ENCODE data around the gene PITPNB. TPM values are rescaled to one million over a fixed set of nuclear protein-coding genes. Genes with fewer than 3 reads are reported as not detected.

PITPNB gene
- total and polyA plus RNA-seq, 2 experiments from 2014 or later: 50.9 to 56.0 TPM

DNA sequence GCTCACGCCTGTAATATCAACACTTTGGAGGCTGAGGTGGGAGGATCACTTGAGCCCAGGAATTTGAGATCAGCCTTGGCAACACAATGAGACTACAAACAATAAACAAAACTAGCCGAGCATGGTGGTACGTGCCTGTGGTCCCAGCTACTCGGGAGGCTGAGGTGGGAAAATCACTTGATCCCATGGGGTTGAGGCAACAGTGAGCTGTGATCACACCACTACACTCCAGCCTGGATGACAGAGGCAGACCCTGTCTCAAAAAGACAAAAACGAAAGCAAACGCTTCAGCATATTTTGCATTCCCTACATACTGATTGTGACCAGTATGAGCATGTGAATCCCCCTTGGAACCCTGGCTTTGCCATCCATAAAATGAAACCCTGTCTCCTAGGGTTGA, 83.6 kb downstream of the PITPNB start:
- TF ChIP-seq, protein P1, sequence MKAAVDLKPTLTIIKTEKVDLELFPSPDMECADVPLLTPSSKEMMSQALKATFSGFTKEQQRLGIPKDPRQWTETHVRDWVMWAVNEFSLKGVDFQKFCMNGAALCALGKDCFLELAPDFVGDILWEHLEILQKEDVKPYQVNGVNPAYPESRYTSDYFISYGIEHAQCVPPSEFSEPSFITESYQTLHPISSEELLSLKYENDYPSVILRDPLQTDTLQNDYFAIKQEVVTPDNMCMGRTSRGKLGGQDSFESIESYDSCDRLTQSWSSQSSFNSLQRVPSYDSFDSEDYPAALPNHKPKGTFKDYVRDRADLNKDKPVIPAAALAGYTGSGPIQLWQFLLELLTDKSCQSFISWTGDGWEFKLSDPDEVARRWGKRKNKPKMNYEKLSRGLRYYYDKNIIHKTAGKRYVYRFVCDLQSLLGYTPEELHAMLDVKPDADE (IDR thresholded peaks at IDR 0.05): no peak
- H3K4me3 Mint-ChIP-seq: no peak overlapping the region
- peaks cover 8% of the 10 kb centered on the region; the same call in 1 of the 2 replicates for H3K4me1 ChIP-seq (ENCODE audit: insufficient read depth)
- H3K36me3 Mint-ChIP-seq (ENCODE audit: low read depth): peaks cover 13% of the 10 kb centered on the region
- H3K79me2 ChIP-seq (replicated peaks; ENCODE audit: insufficient read depth): no peaks in the 10 kb centered on the region
- no peaks in the 10 kb centered on the region for H4K20me1 ChIP-seq (replicated peaks; ENCODE audit: insufficient read depth)
- DNase-seq (ENCODE audit: low spot score) (no peak), ATAC-seq (no peak)
- no peak overlapping the region for H3K27ac Mint-ChIP-seq
- peaks cover 8% of the 10 kb centered on the region for H3K27me3 Mint-ChIP-seq (ENCODE audit: insufficient read depth, low read depth, poor library complexity)
- no peak overlapping the region for H3K4me2 ChIP-seq
- no peak overlapping the region for H2AFZ ChIP-seq
- H3K36me3 ChIP-seq (ENCODE audit: insufficient read depth): no peaks in the 10 kb centered on the region
- H3K27ac ChIP-seq (ENCODE audit: low read depth): no peak overlapping the region; the same call in 1 of the 2 replicates
- H3K4me1 Mint-ChIP-seq: peaks cover 24% of the 10 kb centered on the region
- no peaks in the 10 kb centered on the region for H3K27me3 ChIP-seq (ENCODE audit: insufficient read depth)
- no peak overlapping the region for H3K4me3 ChIP-seq
- no peaks in the 10 kb centered on the region for H3F3A ChIP-seq (replicated peaks; ENCODE audit: low read depth)
- H3K9me2 ChIP-seq (ENCODE audit: insufficient read depth): no peaks in the 10 kb centered on the region
- peaks cover 17% of the 10 kb centered on the region; the same call in 2 of the 3 replicates for H3K9me3 Mint-ChIP-seq

DNA sequence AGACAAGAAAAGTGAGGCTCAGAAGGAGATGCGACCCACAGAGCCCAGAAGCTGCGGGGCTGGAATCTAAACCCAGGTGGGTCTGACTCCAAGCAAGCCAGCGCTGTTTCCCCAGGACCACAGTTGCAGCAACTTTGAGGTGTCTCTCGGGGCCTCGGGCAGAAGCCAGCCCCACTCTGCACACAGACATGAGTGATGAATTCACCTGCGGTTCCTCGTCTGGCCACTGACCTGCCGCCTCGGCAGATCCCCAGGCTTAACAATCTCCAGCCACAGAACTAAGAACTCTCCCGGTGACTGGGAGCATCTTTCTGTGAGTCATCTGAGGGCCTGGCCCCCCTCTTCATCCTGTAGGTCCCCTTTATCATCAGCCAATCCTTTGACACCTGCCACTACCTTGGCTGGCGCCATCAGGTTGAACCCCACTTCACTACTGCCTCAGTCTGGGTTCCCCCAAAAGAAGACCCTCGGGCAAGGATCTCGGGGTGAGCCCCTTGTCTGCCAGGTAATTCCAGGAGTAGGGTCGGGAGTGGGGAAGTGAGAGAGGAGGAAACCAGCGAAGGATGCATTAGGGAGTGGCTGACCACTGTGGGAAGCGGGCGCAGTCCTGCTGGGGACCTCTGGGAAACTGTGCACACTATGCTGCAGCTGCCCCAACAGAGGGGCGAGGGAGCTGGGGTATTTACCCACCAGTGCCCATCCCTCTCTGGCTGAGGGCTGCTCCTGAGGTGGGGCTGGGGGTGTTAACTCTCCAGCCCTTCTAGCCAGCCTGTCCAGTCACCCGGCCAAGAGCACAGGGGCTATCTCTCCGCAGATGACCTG, 84.5 kb downstream of the PITPNB start:
- no peak overlapping the region for H3K4me3 Mint-ChIP-seq
- peaks cover 7% of the 10 kb centered on the region for H3K27me3 Mint-ChIP-seq (ENCODE audit: insufficient read depth, low read depth, poor library complexity)
- H3F3A ChIP-seq (replicated peaks; ENCODE audit: low read depth): no peaks in the 10 kb centered on the region
- peaks cover 17% of the 10 kb centered on the region; the same call in 2 of the 3 replicates for H3K9me3 Mint-ChIP-seq
- no peak overlapping the region for H3K27ac Mint-ChIP-seq
- H3K4me2 ChIP-seq: no peak overlapping the region
- H4K20me1 ChIP-seq (replicated peaks; ENCODE audit: insufficient read depth): no peaks in the 10 kb centered on the region
- no peak overlapping the region for H3K4me3 ChIP-seq
- H3K27me3 ChIP-seq (ENCODE audit: insufficient read depth): no peaks in the 10 kb centered on the region
- H3K9me2 ChIP-seq (ENCODE audit: insufficient read depth): no peaks in the 10 kb centered on the region
- H3K36me3 ChIP-seq (ENCODE audit: insufficient read depth): no peaks in the 10 kb centered on the region
- no peak; the same call in 2 of the 3 replicates for ATAC-seq
- no peaks in the 10 kb centered on the region for H3K79me2 ChIP-seq (replicated peaks; ENCODE audit: insufficient read depth)
- DNase-seq (ENCODE audit: low spot score): no peak
- H2AFZ ChIP-seq: no peak overlapping the region
- H3K4me1 Mint-ChIP-seq: peaks cover 22% of the 10 kb centered on the region
- H3K36me3 Mint-ChIP-seq (ENCODE audit: low read depth): peaks cover 13% of the 10 kb centered on the region
- H3K27ac ChIP-seq (ENCODE audit: low read depth): no peak overlapping the region
- H3K4me1 ChIP-seq (ENCODE audit: insufficient read depth): peaks cover 8% of the 10 kb centered on the region; the same call in 1 of the 2 replicates
- TF ChIP-seq, protein P1 (IDR thresholded peaks at IDR 0.05): no peak
- no peak for TF ChIP-seq JUNB (IDR thresholded peaks at IDR 0.05; ENCODE audit: unreplicated experiment)
- TF ChIP-seq EZH2 (IDR thresholded peaks at IDR 0.05; ENCODE audit: low read depth, unreplicated experiment): no peak
- no peak for TF ChIP-seq CREB1 (CRISPR knock-in tag; IDR thresholded peaks at IDR 0.05; ENCODE audit: low read depth)
- no peak for TF ChIP-seq POLR2AphosphoS5 (IDR thresholded peaks at IDR 0.05; ENCODE audit: low read depth)
- no peak for TF ChIP-seq NANOG (IDR thresholded peaks at IDR 0.05; ENCODE audit: borderline replicate concordance)
- no peak for TF ChIP-seq STAT1 (IDR thresholded peaks at IDR 0.05; ENCODE audit: unreplicated experiment)
- TF ChIP-seq ZNF462 (CRISPR knock-in tag; IDR thresholded peaks at IDR 0.05): no peak
- no peak for TF ChIP-seq ZNF114 (CRISPR knock-in tag; IDR thresholded peaks at IDR 0.05)
- TF ChIP-seq ZNF331 (CRISPR knock-in tag; IDR thresholded peaks at IDR 0.05; ENCODE audit: low read depth): no peak
